ENCODE results near the gene PCSK2. TPM values are rescaled to one million over a fixed set of nuclear protein-coding genes. Genes with fewer than 3 reads are reported as not detected.

Gene PCSK2
- total RNA-seq, 1 donor from 2014 or later, result 1.0 TPM

DNA sequence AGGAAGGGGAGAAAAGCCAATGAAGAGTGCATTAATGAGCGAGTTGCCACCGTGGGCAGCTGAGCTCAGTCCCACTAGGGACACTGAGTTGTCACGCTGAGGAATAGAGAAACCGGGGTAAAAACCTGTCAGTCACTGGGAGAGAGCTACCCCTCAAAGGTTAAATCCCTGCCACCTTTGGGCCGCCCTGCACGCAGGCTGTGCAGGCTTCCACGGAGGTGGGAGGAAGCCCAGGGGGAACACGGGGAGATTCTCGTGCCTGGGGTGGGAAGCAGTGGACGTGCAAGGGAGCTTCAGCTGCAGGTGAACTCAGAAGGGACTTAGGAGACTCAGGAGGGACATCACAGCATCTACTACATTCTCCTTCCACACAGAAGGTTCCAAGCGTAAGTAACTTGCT is 253.9 kb downstream of the PCSK2 start:
- H3K9me3 Mint-ChIP-seq (ENCODE audit: unreplicated experiment), result no peaks in the 10 kb centered on the region
- H3K4me1 Mint-ChIP-seq (ENCODE audit: unreplicated experiment), result peaks cover 8% of the 10 kb centered on the region
- DNase-seq (ENCODE audit: low spot score), result no peak
- H3K36me3 Mint-ChIP-seq (ENCODE audit: low read depth, unreplicated experiment), result no peaks in the 10 kb centered on the region
- TF ChIP-seq, protein P1, sequence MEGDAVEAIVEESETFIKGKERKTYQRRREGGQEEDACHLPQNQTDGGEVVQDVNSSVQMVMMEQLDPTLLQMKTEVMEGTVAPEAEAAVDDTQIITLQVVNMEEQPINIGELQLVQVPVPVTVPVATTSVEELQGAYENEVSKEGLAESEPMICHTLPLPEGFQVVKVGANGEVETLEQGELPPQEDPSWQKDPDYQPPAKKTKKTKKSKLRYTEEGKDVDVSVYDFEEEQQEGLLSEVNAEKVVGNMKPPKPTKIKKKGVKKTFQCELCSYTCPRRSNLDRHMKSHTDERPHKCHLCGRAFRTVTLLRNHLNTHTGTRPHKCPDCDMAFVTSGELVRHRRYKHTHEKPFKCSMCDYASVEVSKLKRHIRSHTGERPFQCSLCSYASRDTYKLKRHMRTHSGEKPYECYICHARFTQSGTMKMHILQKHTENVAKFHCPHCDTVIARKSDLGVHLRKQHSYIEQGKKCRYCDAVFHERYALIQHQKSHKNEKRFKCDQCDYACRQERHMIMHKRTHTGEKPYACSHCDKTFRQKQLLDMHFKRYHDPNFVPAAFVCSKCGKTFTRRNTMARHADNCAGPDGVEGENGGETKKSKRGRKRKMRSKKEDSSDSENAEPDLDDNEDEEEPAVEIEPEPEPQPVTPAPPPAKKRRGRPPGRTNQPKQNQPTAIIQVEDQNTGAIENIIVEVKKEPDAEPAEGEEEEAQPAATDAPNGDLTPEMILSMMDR (IDR thresholded peaks at IDR 0.05; ENCODE audit: unreplicated experiment), result no peak
- H3K27me3 Mint-ChIP-seq (ENCODE audit: unreplicated experiment), result peaks cover 3% of the 10 kb centered on the region
- no peak overlapping the region for H3K27ac Mint-ChIP-seq (ENCODE audit: unreplicated experiment)
- no peak overlapping the region for H3K4me3 Mint-ChIP-seq (ENCODE audit: unreplicated experiment)

DNA sequence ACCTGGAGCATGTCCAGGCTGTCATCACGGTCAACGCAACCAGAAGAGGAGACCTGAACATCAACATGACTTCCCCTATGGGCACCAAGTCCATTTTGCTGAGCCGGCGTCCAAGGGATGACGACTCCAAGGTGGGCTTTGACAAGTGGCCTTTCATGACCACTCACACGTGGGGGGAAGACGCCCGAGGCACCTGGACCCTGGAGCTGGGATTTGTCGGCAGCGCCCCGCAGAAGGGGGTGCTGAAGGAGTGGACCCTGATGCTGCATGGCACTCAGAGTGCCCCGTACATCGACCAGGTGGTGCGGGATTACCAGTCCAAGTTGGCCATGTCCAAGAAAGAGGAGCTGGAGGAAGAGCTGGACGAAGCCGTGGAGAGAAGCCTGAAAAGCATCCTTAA is 254.8 kb downstream of the PCSK2 start:
- H3K4me1 Mint-ChIP-seq (ENCODE audit: unreplicated experiment), result peaks cover 2% of the 10 kb centered on the region
- H3K9me3 Mint-ChIP-seq (ENCODE audit: unreplicated experiment), result no peaks in the 10 kb centered on the region
- H3K4me3 Mint-ChIP-seq (ENCODE audit: unreplicated experiment), result no peak overlapping the region
- TF ChIP-seq, protein P1 (IDR thresholded peaks at IDR 0.05; ENCODE audit: unreplicated experiment), result no peak
- H3K27me3 Mint-ChIP-seq (ENCODE audit: unreplicated experiment), result peaks cover 3% of the 10 kb centered on the region
- no peak for DNase-seq (ENCODE audit: low spot score)
- H3K27ac Mint-ChIP-seq (ENCODE audit: unreplicated experiment), result no peak overlapping the region
- no peaks in the 10 kb centered on the region for H3K36me3 Mint-ChIP-seq (ENCODE audit: low read depth, unreplicated experiment)

DNA sequence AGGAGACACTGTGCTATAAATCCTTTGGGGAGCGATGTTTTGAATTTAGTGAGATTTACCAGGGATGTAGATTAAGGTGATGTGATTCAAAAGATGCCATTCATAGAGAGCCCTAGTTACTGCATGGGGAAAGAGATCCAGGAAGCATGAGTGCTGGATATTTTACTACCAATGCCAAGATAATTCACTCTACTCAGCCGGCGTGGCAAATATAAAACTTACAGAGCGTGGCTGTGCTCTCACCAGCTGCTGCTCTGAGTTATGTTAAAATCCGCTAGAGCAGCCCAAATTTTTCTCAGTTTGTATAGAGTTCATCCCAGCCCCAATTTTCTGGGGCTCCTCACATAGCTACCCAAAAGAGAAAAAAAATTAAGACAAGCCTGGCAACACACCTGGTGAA is 255.7 kb downstream of the PCSK2 start:
- H3K4me3 Mint-ChIP-seq (ENCODE audit: unreplicated experiment), result no peak overlapping the region
- TF ChIP-seq, protein P1 (IDR thresholded peaks at IDR 0.05; ENCODE audit: unreplicated experiment), result no peak

DNA sequence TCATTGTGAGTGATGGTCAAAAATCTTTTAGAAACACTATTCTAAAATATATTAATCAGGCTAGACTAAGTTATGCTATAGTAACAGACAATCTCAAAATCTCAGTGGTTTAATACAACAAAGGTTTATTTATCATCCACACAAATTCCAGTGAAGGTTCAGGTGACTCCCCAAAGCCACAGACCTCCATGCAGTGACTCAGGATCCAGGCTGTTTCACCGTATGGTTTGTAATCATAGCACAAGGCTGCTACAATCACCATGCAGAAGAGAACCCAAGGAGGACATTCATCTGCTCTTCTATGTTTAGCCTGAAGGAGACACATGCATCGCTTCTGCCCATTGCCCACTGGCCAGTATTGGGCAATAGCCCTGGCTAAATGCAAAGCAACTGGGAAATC is 258.2 kb downstream of the PCSK2 start:
- Mint-ChIP-seq H3K4me3 (ENCODE audit: unreplicated experiment) (no peak overlapping the region), H3K27ac (ENCODE audit: unreplicated experiment) (no peak overlapping the region), H3K9me3 (ENCODE audit: unreplicated experiment) (no peaks in the 10 kb centered on the region)

More for the DNA sequence above, 255.7 kb downstream of the PCSK2 start:
- Mint-ChIP-seq H3K27ac (ENCODE audit: unreplicated experiment) (no peak overlapping the region), H3K36me3 (ENCODE audit: low read depth, unreplicated experiment) (no peaks in the 10 kb centered on the region), H3K9me3 (ENCODE audit: unreplicated experiment) (no peaks in the 10 kb centered on the region), H3K27me3 (ENCODE audit: unreplicated experiment) (peaks cover 3% of the 10 kb centered on the region), H3K4me1 (ENCODE audit: unreplicated experiment) (no peaks in the 10 kb centered on the region)
- DNase-seq (ENCODE audit: low spot score), result no peak

DNA sequence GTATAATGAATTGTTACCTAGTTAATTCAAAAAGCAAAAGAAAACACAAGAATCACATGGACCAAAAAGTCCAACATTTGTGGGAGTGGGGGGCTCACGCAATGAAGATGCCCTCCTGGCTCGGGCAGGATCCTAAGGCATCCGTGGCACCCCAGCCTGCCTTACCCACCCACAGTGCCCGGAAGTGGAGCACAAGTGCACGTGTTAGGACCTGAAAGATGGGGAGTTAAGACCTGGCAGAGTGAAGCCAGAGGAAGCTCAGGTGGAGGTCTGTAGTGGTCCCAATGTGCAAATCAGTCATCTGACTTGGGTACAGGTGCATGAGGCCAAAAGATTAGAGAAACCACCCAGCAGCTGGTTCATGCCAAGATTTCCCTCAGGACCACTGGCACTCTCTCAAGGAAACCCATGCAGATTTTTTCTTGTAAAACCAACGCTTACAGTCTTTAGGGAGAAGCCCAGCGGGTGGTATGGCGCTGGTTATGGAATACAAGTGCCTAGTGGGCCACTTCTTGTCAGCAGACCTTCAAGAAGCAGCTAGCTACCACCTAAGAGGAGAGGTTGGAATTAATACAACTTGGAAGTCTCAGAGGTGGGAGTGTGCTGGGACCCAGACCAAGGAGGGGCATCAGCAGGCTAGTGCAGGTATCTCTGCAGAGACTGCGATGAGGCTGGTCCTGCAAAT is 262.2 kb downstream of the PCSK2 start:
- H3K4me1 Mint-ChIP-seq (ENCODE audit: unreplicated experiment), result no peaks in the 10 kb centered on the region
- H3K27me3 Mint-ChIP-seq (ENCODE audit: unreplicated experiment), result no peaks in the 10 kb centered on the region
- no peaks in the 10 kb centered on the region for H3K9me3 Mint-ChIP-seq (ENCODE audit: unreplicated experiment)
- no peaks in the 10 kb centered on the region for H3K36me3 Mint-ChIP-seq (ENCODE audit: low read depth, unreplicated experiment)
- no peak overlapping the region for H3K4me3 Mint-ChIP-seq (ENCODE audit: unreplicated experiment)
- TF ChIP-seq, protein P1 (IDR thresholded peaks at IDR 0.05; ENCODE audit: unreplicated experiment), result no peak
- no peak for DNase-seq (ENCODE audit: low spot score)
- H3K27ac Mint-ChIP-seq (ENCODE audit: unreplicated experiment), result no peak overlapping the region

More for the DNA sequence above, 258.2 kb downstream of the PCSK2 start:
- DNase-seq (ENCODE audit: low spot score), result no peak
- Mint-ChIP-seq H3K4me1 (ENCODE audit: unreplicated experiment) (no peaks in the 10 kb centered on the region), H3K27me3 (ENCODE audit: unreplicated experiment) (peaks cover 3% of the 10 kb centered on the region), H3K36me3 (ENCODE audit: low read depth, unreplicated experiment) (no peaks in the 10 kb centered on the region)
- TF ChIP-seq, protein P1 (IDR thresholded peaks at IDR 0.05; ENCODE audit: unreplicated experiment), result no peak
